ENCODE results near the gene MRPL38.

DNA sequence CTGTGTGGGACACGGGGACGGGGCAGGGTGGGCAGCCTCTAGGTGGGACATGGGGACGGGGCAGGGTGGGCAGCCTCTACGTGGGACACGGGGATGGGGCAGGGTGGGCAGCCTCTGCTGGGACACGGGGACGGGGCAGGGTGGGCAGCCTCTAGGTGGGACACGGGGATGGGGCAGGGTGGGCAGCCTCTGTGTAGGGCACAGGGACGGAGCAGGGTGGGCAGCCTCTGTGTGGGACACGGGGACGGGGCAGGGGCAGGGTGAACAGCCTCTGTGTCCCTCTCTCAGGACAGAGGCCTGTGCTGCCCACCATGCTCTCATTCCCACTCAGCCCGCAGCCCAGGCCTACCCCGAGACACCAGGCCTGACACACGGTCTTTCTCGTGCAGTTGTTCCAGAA, 16.9 kb upstream of the MRPL38 start:
- TF ChIP-seq, protein P1, sequence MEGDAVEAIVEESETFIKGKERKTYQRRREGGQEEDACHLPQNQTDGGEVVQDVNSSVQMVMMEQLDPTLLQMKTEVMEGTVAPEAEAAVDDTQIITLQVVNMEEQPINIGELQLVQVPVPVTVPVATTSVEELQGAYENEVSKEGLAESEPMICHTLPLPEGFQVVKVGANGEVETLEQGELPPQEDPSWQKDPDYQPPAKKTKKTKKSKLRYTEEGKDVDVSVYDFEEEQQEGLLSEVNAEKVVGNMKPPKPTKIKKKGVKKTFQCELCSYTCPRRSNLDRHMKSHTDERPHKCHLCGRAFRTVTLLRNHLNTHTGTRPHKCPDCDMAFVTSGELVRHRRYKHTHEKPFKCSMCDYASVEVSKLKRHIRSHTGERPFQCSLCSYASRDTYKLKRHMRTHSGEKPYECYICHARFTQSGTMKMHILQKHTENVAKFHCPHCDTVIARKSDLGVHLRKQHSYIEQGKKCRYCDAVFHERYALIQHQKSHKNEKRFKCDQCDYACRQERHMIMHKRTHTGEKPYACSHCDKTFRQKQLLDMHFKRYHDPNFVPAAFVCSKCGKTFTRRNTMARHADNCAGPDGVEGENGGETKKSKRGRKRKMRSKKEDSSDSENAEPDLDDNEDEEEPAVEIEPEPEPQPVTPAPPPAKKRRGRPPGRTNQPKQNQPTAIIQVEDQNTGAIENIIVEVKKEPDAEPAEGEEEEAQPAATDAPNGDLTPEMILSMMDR (conservative IDR thresholded peaks at IDR 0.05 in 1 of 2, IDR thresholded peaks at IDR 0.05 in 1 of 2; ENCODE audit: extremely low read depth in 1 of 2, insufficient read depth in 1 of 2, low read depth in 1 of 2, low read length in 2 of 2): no peak
- TF ChIP-seq EZH2 (IDR thresholded peaks at IDR 0.05; ENCODE audit: borderline replicate concordance, low read length): no peak

Measured in mammary epithelial cell (primary cell).